NCI-H2081 treated with DMSO at 0.1 percent for 48 hours (cell line): ENCODE measurements around the gene MYH11.
"Not testable (repeated sequence)": the region's sequence is repeated elsewhere in the genome, so short reads cannot be mapped to it uniquely, and the experiment has no call there.

Source experiments
- DNase-seq: peaks from one replicate; lab custom pipeline; 2025; lab: John Stamatoyannopoulos, UW

The MYH11 gene

GRCh38 chr16:15667091-15667742 lies 189.6 kb downstream of the MYH11 start:
- no peak for DNase-seq

GRCh38 chr16:15665107-15665506 lies 191.7 kb downstream of the MYH11 start:
- no peak for DNase-seq

- DNase-seq = no peak
Observed at GRCh38 chr16:15660203-15660601, 196.6 kb downstream of the MYH11 start.

GRCh38 chr16:15658556-15658955 lies 198.3 kb downstream of the MYH11 start:
- no peak for DNase-seq

- DNase-seq = no peak
Observed at GRCh38 chr16:15658149-15658548, 198.7 kb downstream of the MYH11 start.

GRCh38 chr16:15655561-15655960 lies 201.3 kb downstream of the MYH11 start:
- not testable (repeated sequence) for DNase-seq

- no peak for DNase-seq
Observed at GRCh38 chr16:15654591-15654990, 202.2 kb downstream of the MYH11 start.

- no peak for DNase-seq
Observed at GRCh38 chr16:15653227-15653626, 203.6 kb downstream of the MYH11 start.
